Hepatocyte (in vitro differentiated cells): ENCODE measurements around the gene KLHDC1.
"Not testable (repeated sequence)": the region's sequence is repeated elsewhere in the genome, so short reads cannot be mapped to it uniquely, and the experiment has no call there.

Experiments
- CTCF ChIP-seq: fragments of 200-600 bp; sonication (generic); IDR thresholded peaks from 2 replicates; pipeline ENCODE4 v1.5.1; 2016; ENCODE audit warnings: antibody characterized with exemption, mild to moderate bottlenecking; ENCODE audit not compliant: poor library complexity
- EZH2 ChIP-seq: fragments of 200-600 bp; sonication (generic); IDR thresholded peaks from 2 replicates; pipeline ENCODE4 v1.6.1; 2016; ENCODE audit warnings: antibody characterized with exemption, mild to moderate bottlenecking, borderline replicate concordance
- EZH2phosphoT487 ChIP-seq: fragments of 200-600 bp; sonication (generic); IDR thresholded peaks from one replicate; pipeline ENCODE4 v1.6.1; 2018; ENCODE audit warnings: antibody characterized with exemption, mild to moderate bottlenecking, low read depth, moderate library complexity; ENCODE audit not compliant: unreplicated experiment, severe bottlenecking

GRCh38 chr14:49771691-49772090 lies 78.8 kb downstream of the KLHDC1 start:
- TF ChIP-seq EZH2, CTCF, EZH2phosphoT487: not testable (repeated sequence)
